HG03095 (cell line): ENCODE measurements around the gene MT1F.

Experiments used
- ATAC-seq: cut with Tn5 transposase; IDR thresholded peaks from one replicate; pipeline ENCODE4 v1.9.1; 2021; ENCODE audit warnings: moderate library complexity; ENCODE audit not compliant: unreplicated experiment

The MT1F gene

GRCh38 chr16:56689171-56689570, 31.4 kb downstream of the MT1F start:
- ATAC-seq = no peak

DNA sequence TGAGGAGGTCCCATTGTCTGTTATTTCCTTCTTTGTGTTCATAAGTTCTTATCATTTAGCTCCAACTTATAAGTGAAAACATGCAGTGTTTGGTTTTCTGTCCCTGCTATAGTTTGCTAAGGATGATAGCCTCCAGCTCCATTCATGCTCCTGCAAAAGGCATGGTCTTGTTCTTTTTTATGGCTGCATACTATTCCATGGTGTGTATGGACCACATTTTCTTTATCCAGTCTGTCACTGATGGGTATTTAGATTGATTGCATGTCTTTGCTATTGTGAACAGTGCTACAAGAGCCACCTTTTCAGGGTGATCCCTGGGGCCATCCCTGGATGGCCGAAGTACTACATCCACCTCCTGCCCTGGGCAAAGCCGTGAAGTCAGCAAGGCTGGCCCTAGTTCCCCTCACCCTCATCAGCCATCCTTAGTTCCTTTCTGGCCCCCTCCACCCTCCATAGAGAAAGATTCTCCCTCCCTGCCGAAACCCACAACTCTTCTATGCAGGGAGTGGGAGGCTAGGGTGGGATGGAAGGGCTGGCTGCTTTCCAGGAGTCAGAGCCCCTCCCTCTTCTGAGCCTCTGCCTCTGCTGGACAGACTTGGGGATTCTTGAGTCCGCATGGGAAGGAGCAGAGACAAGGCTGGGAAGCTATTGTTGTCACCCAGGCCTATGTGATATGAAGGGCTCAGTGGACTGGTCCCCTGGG, 32.8 kb downstream of the MT1F start:
- no peak for ATAC-seq

- no peak for ATAC-seq
Observed at GRCh38 chr16:56691885-56692284, 34.1 kb downstream of the MT1F start.

- no peak for ATAC-seq
Observed at GRCh38 chr16:56695246-56695645, 37.5 kb downstream of the MT1F start.

- ATAC-seq = no peak
Observed at GRCh38 chr16:56697456-56698155, 39.8 kb downstream of the MT1F start.

DNA sequence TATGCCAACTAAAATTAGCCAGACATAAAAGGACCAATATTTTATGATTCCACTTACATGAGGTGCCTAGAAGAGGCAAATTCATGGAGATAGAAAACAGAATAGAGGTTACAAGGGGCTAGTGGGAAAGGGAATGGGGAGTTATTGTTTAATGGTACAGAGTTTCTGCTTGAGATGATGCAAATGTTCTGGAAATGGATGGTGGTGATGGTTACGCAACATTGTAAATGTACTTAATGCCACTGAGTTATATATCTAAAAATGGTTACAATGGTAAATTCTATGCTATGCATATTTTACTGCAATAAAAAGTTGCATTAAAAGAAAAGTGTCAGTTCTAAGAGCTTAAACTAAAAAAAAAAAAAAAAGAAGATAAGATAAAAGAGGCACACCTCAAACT, 42.4 kb downstream of the MT1F start:
- ATAC-seq = no peak

GRCh38 chr16:56700631-56701030, 42.9 kb downstream of the MT1F start:
- ATAC-seq = no peak

GRCh38 chr16:56701534-56701933, 43.8 kb downstream of the MT1F start:
- ATAC-seq = no peak

DNA sequence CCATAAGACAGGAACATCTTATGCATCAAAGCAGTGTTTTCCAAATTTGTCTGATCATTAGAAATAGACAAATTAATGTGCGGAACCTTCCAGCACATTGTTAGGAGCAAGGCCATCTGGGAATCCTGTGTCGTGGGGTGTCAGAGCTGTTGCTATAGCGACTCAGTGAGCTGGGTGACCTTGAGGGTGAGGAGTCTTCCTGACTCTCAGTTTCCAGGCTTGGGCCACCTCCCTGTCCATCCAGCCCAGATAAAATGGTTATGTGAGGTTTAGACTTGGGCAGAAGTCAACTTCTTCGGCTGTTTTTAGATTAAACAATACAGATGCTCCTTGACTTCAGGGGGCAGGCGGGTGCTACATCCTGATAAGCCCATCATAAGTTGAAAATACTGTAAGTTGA, 45.1 kb downstream of the MT1F start:
- no peak for ATAC-seq
